Glutamatergic neuron (in vitro differentiated cells): ENCODE measurements around the gene TXNRD1. TPM values are rescaled to one million over a fixed set of nuclear protein-coding genes. Genes with fewer than 3 reads are reported as not detected.

Source experiments
- DNase-seq: peaks from one replicate; pipeline ENCODE4 v3.0.0; 2022
- H3K27ac Mint-ChIP-seq: one replicate; pipeline ENCODE4 v1.8.0; 2020; ENCODE audit warnings: mild to moderate bottlenecking, mixed read lengths, inconsistent platforms; ENCODE audit not compliant: unreplicated experiment
- H3K27me3 Mint-ChIP-seq: one replicate; pipeline ENCODE4 v1.8.0; 2020; ENCODE audit warnings: mild to moderate bottlenecking, moderate library complexity, mixed read lengths, inconsistent platforms; ENCODE audit not compliant: unreplicated experiment
- H3K36me3 Mint-ChIP-seq: one replicate; pipeline ENCODE4 v1.8.0; 2020; ENCODE audit warnings: mild to moderate bottlenecking, mixed read lengths, inconsistent platforms; ENCODE audit not compliant: unreplicated experiment
- H3K4me1 Mint-ChIP-seq: one replicate; pipeline ENCODE4 v1.8.0; 2020; ENCODE audit warnings: mild to moderate bottlenecking, low read depth, mixed read lengths, inconsistent platforms; ENCODE audit not compliant: unreplicated experiment
- H3K4me3 Mint-ChIP-seq: one replicate; pipeline ENCODE4 v1.8.0; 2020; ENCODE audit warnings: mild to moderate bottlenecking, mixed read lengths, inconsistent platforms; ENCODE audit not compliant: unreplicated experiment
- H3K9me3 Mint-ChIP-seq: one replicate; pipeline ENCODE4 v1.8.0; 2020; ENCODE audit warnings: mild to moderate bottlenecking, moderate library complexity, mixed read lengths, inconsistent platforms; ENCODE audit not compliant: unreplicated experiment
- CTCF ChIP-seq: fragments of 200-600 bp; sonication (generic); IDR thresholded peaks from one replicate; pipeline ENCODE4 v1.5.0; 2021; ENCODE audit not compliant: partially characterized antibody, unreplicated experiment
- total RNA-seq: library from RNA; stranded (reverse); fragmentation: NEBNext Ultra II Directional; extraction: Animal tissue kit (Norgen Biotek cat#: 25700); gene quantifications from one replicate; pipeline ENCODE4 v1.2.1, GENCODE V29; 2021; ENCODE audit not compliant: unreplicated experiment

TXNRD1 gene
- total RNA-seq, 1 donor from 2014 or later, result 81.1 TPM

GRCh38 chr12:104242546-104243206 lies 27.1 kb downstream of the TXNRD1 start:
- Mint-ChIP-seq H3K9me3 (no peaks in the 10 kb centered on the region), H3K27ac (no peak overlapping the region)
- TF ChIP-seq CTCF, result no peak

GRCh38 chr12:104243551-104243950 lies 28.0 kb downstream of the TXNRD1 start:
- no peaks in the 10 kb centered on the region for H3K4me1 Mint-ChIP-seq
- H3K27me3 Mint-ChIP-seq, result no peaks in the 10 kb centered on the region
- H3K4me3 Mint-ChIP-seq, result no peak overlapping the region
- no peaks in the 10 kb centered on the region for H3K36me3 Mint-ChIP-seq
- no peak for DNase-seq
- no peak for TF ChIP-seq CTCF
- no peak overlapping the region for H3K27ac Mint-ChIP-seq
- no peaks in the 10 kb centered on the region for H3K9me3 Mint-ChIP-seq

More at GRCh38 chr12:104242546-104243206, 27.1 kb downstream of the TXNRD1 start:
- no peaks in the 10 kb centered on the region for H3K4me1 Mint-ChIP-seq
- H3K27me3 Mint-ChIP-seq, result no peaks in the 10 kb centered on the region
- H3K36me3 Mint-ChIP-seq, result no peaks in the 10 kb centered on the region
- no peak for DNase-seq
- no peak overlapping the region for H3K4me3 Mint-ChIP-seq

- no peak overlapping the region for H3K27ac Mint-ChIP-seq
- H3K27me3 Mint-ChIP-seq, result no peaks in the 10 kb centered on the region
- no peaks in the 10 kb centered on the region for H3K36me3 Mint-ChIP-seq
- H3K4me1 Mint-ChIP-seq, result no peaks in the 10 kb centered on the region
- H3K9me3 Mint-ChIP-seq, result no peaks in the 10 kb centered on the region
- DNase-seq, result no peak
- no peak for TF ChIP-seq CTCF
- no peak overlapping the region for H3K4me3 Mint-ChIP-seq
Measured at GRCh38 chr12:104243971-104244370, 28.4 kb downstream of the TXNRD1 start.

DNA sequence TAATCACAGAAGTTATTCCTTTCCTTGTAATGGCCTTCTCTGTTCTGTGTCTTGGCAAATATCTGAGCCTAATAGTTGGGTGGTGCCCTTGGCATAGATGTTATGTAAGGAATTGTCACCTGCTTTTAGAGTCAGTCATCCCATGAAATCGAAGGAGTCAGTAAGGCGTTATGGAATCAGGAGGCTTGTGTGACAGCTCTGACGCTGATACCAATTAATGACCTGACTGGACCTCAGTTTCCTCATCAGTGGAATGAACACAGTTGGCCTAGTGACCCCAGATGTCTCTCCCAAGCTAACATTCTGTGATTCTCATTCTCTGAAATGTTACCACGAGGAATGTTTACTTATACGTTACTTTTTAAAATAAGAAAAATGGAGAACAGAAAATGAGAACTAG lies 32.1 kb downstream of the TXNRD1 start:
- Mint-ChIP-seq H3K4me1 (peaks cover 2% of the 10 kb centered on the region), H3K9me3 (no peaks in the 10 kb centered on the region), H3K4me3 (no peak overlapping the region), H3K27me3 (peaks cover 2% of the 10 kb centered on the region), H3K36me3 (no peaks in the 10 kb centered on the region), H3K27ac (no peak overlapping the region)
- DNase-seq, result no peak
- no peak for TF ChIP-seq CTCF

GRCh38 chr12:104248444-104248843 lies 32.9 kb downstream of the TXNRD1 start:
- no peak for TF ChIP-seq CTCF
- H3K4me1 Mint-ChIP-seq, result peaks cover 2% of the 10 kb centered on the region
- DNase-seq, result no peak
- no peaks in the 10 kb centered on the region for H3K36me3 Mint-ChIP-seq
- H3K27me3 Mint-ChIP-seq, result peaks cover 2% of the 10 kb centered on the region
- H3K9me3 Mint-ChIP-seq, result no peaks in the 10 kb centered on the region
- no peak overlapping the region for H3K27ac Mint-ChIP-seq
- no peak overlapping the region for H3K4me3 Mint-ChIP-seq
